Large intestine (tissue), 3 donors: ENCODE results near the gene FIG4. TPM values are rescaled to one million over a fixed set of nuclear protein-coding genes. Genes with fewer than 3 reads are reported as not detected.
"Not testable (repeated sequence)": the region's sequence is repeated elsewhere in the genome, so short reads cannot be mapped to it uniquely, and the experiment has no call there.

Source experiments
- DNase-seq, 2 donors: peaks; one replicate each; pipeline versions ENCODE4 v3.0.0 to v3.0.0-alpha.2; 2013
- H3K27ac ChIP-seq: one replicate; pipeline ENCODE4 v1.5.1; 2013; ENCODE audit warnings: low read length
- H3K27me3 ChIP-seq: 2 replicates; pipeline ENCODE4 v1.6.1; 2013; ENCODE audit warnings: low read length; ENCODE audit not compliant: control insufficient read depth, insufficient read depth
- H3K36me3 ChIP-seq: 2 replicates; pipeline ENCODE4 v1.6.1; 2013; ENCODE audit warnings: low read length; ENCODE audit not compliant: control insufficient read depth, insufficient read depth
- H3K4me1 ChIP-seq: one replicate; pipeline ENCODE4 v1.6.1; 2013; ENCODE audit warnings: low read length; ENCODE audit not compliant: control insufficient read depth, insufficient read depth
- H3K4me3 ChIP-seq: one replicate; pipeline ENCODE4 v1.5.1; 2013; ENCODE audit warnings: low read length
- H3K9me3 ChIP-seq: one replicate; pipeline ENCODE4 v1.6.1; 2013; ENCODE audit warnings: mild to moderate bottlenecking, low read depth, low read length, moderate library complexity; ENCODE audit not compliant: control insufficient read depth
- WGBS: methylation state at CpG from one replicate; pipeline ENCODE4 v1.1.5; 2013; ENCODE audit warnings: low lambda C conversion rate; ENCODE audit not compliant: insufficient coverage; 5-methylcytosine and 5-hydroxymethylcytosine counted together
- polyA plus RNA-seq: library from polyadenylated mRNA; unstranded; fragments of 120-200 nt; gene quantifications from one replicate; pipeline ENCODE4 v1.2.1, GENCODE V29; 2013

The FIG4 gene
- polyA plus RNA-seq, 1 donor = 15.1 TPM

DNA sequence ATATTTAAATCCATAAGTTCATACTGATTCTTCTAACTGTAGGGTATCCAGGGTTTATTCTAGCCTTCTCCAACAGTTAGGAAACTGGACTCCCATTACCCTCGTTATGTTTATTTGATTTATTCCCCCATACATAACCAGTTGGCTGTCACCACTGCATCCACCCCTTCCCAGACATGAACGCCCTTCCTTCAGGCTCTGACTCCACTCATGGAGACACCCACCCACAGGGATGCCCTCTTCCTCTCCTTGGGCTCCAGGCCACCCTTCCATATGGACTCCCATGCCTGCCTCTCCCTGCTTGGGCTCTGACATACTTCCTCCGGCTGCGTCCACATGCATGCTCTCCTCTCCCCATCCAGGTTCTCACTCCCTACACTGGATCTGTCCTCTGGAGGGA lies 124.0 kb downstream of the FIG4 start:
- no peak for DNase-seq
- no peak overlapping the region for H3K27ac ChIP-seq
- no CpG with 5 or more reads among the region's 4 CpGs for WGBS
- H3K36me3 ChIP-seq = peaks cover 5% of the 10 kb centered on the region
- no peaks in the 10 kb centered on the region for H3K9me3 ChIP-seq
- no peaks in the 10 kb centered on the region for H3K27me3 ChIP-seq
- no peak overlapping the region for H3K4me3 ChIP-seq
- no peaks in the 10 kb centered on the region for H3K4me1 ChIP-seq

DNA sequence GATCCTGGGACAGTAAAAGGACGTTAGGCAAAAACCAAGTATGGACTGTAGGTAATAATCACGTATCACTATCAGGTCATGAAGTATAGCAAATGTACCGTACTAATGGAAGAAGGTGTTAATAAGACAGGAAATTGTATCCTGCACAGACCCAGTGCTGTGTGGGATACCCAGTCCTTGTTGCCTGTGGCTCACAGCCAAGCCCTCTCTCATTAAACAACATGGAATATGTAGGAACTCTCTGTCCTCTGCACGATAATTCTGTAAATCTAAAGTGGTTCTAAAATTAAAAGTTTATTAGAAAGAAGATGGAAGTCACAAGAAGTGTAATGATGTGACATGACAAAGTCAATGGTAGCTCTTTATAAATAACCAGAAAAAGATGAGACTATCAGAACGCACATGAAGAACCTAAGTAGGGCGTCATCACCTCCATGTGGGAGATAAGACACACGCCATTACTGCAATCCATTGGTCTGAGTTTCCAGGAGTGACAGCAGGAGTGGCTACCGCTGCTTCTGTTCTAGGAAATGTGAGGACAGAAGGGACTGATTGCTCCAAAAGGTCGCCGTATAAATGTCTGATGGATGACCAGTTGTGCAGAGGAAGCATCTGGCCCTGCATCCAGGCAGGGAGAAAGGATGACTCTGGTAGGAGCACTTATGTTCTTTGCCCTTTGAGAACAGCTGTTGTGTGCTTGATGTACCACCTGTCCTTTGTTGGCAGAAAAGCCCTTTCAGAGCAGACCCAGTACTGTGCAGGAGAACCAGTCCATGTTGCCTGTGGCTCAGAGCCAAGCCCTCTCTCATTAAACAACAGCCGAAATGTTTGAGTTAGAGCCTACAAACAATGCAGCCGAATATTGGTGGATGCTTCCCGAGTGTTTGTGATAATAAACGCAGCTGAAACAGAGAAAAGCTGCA lies 125.6 kb downstream of the FIG4 start:
- DNase-seq = peak in 1 of 2 donors; percentile 24
- Histone ChIP-seq H3K4me3 (no peak overlapping the region), H3K27ac (no peak overlapping the region), H3K36me3 (peaks cover 5% of the 10 kb centered on the region), H3K9me3 (no peaks in the 10 kb centered on the region), H3K27me3 (no peaks in the 10 kb centered on the region), H3K4me1 (no peaks in the 10 kb centered on the region)
- WGBS = 71% methylated on average over 4 of the region's 14 CpGs

DNA sequence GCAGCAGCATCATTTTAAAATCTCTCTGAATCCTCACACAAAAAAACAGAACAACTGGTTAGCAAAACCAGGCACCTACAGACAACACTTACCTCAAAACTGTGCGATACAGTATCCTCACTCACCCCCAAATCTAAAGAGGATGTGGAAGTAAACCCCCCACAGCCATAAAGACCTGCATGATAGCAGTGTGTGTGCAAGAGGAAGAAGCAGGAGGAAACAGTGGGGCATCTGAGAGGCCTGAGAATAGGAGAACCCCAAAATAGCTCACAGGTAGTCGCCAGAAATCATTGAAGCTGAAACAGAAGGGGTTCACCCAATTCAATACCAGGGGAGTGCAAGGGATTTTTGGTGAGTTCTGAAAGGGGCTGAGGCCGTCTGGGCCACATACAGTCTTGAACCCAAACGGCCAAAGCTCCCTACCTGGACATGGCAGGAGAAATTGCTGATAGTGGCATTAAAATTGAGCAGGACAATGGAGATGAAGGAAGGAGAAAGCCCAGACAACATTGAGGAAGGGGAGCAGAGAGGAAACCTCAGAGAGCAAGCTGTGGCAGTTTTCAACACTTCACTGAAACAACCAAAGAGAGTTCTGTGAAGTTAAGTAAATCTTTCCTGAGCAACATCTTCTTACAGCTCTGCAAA lies 129.7 kb downstream of the FIG4 start:
- H3K27ac ChIP-seq = no peak overlapping the region
- H3K36me3 ChIP-seq = peaks cover 5% of the 10 kb centered on the region
- H3K4me3 ChIP-seq = no peak overlapping the region
- H3K27me3 ChIP-seq = no peaks in the 10 kb centered on the region
- no CpG with 5 or more reads among the region's 4 CpGs for WGBS
- no peaks in the 10 kb centered on the region for H3K9me3 ChIP-seq
- H3K4me1 ChIP-seq = no peaks in the 10 kb centered on the region
- no peak for DNase-seq

DNA sequence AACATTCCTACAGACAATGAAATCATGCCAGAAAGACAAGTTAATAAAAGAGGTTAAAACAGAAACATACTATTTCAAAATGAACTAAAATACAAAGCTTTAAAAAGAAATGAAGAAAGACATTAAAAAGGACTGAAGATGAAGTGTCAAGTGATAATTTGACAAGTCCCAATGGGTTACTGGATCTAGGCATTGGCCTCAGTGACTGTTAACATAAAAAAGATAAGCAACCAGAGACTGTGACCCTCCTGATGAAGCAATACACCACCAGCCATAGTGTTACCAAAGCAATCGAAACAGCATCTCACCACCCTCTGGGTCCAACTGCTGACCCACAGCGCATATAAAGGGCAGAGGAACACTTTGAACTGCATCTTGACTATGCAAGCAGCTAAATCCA lies 130.3 kb downstream of the FIG4 start:
- DNase-seq = no peak
- H3K4me1 ChIP-seq = no peaks in the 10 kb centered on the region
- no peaks in the 10 kb centered on the region for H3K9me3 ChIP-seq
- H3K4me3 ChIP-seq = no peak overlapping the region
- no peak overlapping the region for H3K27ac ChIP-seq
- H3K27me3 ChIP-seq = no peaks in the 10 kb centered on the region
- H3K36me3 ChIP-seq = peaks cover 5% of the 10 kb centered on the region
- no CpG with 5 or more reads among the region's 2 CpGs for WGBS

DNA sequence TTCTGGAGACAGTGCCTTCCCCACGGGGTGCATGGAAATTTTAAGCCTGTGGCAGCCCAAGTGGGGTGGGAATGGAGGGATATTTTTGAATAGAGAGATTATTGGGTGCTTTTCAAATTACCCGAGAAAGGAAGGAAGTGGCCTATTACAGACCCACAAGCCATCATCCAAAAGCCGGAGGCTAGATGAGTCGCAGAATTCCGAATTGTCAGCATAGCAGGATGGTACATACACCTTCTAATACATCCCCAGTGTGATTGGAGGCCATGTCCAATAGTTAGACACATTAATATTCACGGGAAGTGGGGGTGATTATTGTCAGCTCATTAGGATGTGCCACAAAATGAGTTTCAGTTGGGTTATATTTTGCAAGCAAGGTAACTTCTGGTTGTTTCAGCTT lies 133.0 kb downstream of the FIG4 start:
- no CpG with 5 or more reads among the region's 6 CpGs for WGBS
- Histone ChIP-seq H3K4me1 (no peaks in the 10 kb centered on the region), H3K27me3 (no peaks in the 10 kb centered on the region), H3K36me3 (peaks cover 7% of the 10 kb centered on the region), H3K4me3 (no peak overlapping the region), H3K9me3 (no peaks in the 10 kb centered on the region), H3K27ac (no peak overlapping the region)
- DNase-seq = no peak

DNA sequence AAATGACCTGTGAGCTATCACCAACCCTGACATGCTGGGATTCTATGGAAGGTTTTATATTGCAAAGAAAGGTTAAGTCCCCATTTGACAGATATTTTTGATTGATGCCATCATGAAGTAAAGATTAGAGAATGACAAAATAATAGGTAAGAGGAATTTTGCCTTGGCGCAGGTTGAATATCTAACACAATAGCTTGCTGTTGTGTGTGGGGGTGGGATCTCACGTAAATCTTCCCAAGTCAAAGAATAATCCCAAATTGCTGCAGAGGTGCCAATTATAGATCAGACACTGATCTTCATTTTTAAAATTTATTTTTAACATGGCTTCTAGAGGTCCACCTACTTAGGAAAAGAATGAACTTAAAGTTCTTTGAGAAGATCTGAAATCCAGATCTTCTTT lies 135.5 kb downstream of the FIG4 start:
- no peaks in the 10 kb centered on the region for H3K4me1 ChIP-seq
- H3K27me3 ChIP-seq = no peaks in the 10 kb centered on the region
- H3K36me3 ChIP-seq = peaks cover 7% of the 10 kb centered on the region
- no peak overlapping the region for H3K4me3 ChIP-seq
- no peak for DNase-seq
- no peak overlapping the region for H3K27ac ChIP-seq
- 100% methylated on average over 2 of the region's 2 CpGs for WGBS
- no peaks in the 10 kb centered on the region for H3K9me3 ChIP-seq

DNA sequence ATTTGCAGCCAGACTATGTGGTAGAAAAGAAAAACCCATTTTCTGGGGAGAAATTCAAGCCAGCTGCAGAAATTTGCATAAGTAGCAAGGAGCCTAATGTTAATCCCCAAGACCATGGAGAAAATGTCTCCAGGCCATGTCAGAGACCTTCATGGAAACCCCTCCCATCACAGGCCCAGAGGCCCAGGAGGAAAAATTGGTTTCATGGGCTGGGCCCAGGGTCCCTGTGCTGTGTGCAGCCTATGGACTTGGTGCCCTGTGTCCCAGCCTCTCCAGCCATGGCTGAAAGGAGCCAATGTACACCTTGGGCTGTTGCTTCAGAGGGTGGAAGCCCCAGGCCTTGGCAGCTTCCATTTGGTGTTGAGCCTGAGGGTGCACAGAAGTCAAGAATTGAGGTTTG lies 140.3 kb downstream of the FIG4 start:
- not testable (repeated sequence) for H3K9me3 ChIP-seq, DNase-seq, H3K4me3 ChIP-seq, H3K27ac ChIP-seq, H3K4me1 ChIP-seq, H3K27me3 ChIP-seq, H3K36me3 ChIP-seq

DNA sequence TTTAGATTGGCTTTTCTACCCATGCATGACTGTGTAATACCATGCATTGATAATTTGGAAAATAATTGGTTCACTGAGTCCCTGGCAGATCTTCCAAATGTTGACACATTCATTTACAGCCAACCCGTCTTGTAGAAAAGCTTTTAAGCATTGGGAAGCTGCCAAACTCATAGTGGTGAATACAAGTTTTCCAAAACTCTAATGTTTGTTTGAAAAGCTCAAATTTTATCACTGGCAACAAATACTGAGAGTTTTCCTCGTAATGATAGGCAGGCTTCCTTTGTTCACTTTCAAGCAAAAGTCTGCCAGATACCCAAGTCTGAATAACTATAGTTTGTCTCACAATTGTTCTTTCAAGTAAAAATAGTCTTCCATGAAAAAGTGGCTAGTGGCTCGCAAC lies 143.0 kb downstream of the FIG4 start:
- Histone ChIP-seq H3K27me3 (no peaks in the 10 kb centered on the region), H3K36me3 (no peaks in the 10 kb centered on the region), H3K9me3 (no peaks in the 10 kb centered on the region), H3K4me3 (no peak overlapping the region), H3K27ac (no peak overlapping the region), H3K4me1 (no peaks in the 10 kb centered on the region)
- WGBS = no CpG with 5 or more reads among the region's 3 CpGs
- no peak for DNase-seq

DNA sequence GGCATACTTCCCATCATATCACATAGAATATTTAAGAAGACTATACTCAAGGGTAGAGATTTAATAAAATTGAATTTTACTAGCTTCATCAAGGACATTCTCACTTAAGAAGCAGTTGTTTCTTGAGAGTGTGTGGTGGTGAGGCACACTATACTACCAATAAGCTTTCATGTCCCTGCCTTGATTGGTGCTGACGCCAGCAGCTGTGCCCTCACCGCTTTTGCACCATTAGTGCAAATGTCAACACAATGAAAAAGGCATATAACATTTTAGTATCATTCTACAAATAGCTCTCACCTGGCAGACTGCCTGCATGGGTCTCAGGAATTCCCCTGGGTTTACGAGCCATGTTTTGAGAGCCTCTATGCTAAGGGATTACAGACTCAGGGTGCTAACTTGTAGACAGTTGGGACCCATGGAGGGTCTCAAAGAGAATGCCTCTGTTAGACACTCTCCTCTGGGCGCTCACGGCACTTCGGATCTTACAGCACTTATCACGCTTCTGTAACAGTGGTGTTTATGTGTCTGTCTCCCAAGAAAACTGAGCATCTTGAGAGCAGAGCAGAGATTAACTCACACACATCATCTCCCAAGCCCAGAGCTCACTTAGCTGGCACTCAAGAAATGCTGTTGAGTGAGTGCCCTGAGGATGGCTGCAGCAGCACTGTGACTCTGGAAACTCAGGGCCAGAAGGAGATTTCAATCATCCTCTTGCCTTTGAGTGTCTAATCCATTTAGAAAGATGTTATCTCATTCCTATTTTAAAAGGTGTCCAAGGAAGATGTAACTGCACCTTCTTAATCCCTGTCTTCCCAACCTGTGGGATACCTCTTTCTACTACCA lies 143.7 kb downstream of the FIG4 start:
- Histone ChIP-seq H3K4me3 (no peak overlapping the region), H3K27me3 (no peaks in the 10 kb centered on the region), H3K9me3 (no peaks in the 10 kb centered on the region), H3K36me3 (no peaks in the 10 kb centered on the region), H3K27ac (no peak overlapping the region), H3K4me1 (no peaks in the 10 kb centered on the region)
- no peak for DNase-seq
- WGBS = no CpG with 5 or more reads among the region's 7 CpGs

DNA sequence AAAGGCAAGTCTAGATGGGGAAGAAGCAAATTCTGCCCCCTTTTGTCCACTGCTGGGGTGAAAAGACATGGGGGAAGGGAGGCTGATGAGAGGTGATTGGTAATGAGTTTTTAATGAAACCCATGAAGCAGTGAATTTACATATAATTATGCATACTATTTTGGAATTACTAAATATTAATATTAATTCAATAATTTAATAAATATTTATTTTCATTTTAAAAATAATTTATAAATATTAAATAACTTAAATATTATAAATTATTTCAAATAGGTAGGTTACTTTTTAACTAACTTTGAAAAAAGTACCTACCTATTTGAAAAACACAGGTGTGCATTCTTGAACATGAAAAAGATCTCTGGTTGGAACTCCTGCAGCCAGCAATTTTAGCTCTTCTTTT lies 148.9 kb downstream of the FIG4 start:
- Histone ChIP-seq H3K4me3 (no peak overlapping the region), H3K27ac (no peak overlapping the region), H3K27me3 (no peaks in the 10 kb centered on the region), H3K36me3 (no peaks in the 10 kb centered on the region), H3K4me1 (no peaks in the 10 kb centered on the region), H3K9me3 (no peaks in the 10 kb centered on the region)
- DNase-seq = no peak
